SU-DHL-6 (cell line): ENCODE data around the gene OGFOD2.

Experiments
- H2AFZ ChIP-seq: fragments of 200-600 bp; sonication (generic); 2 replicates; pipeline ENCODE4 v1.6.1; 2014; ENCODE audit warnings: low read depth, mild to moderate bottlenecking, moderate library complexity, mixed read lengths, antibody characterized with exemption, low read length; ENCODE audit not compliant: severe bottlenecking
- H3F3A ChIP-seq: fragments of 200-600 bp; shearing (Covaris generic); 2 replicates; pipeline ENCODE4 v1.6.0; 2016; ENCODE audit warnings: antibody characterized with exemption, mild to moderate bottlenecking; ENCODE audit not compliant: insufficient read depth
- H3K27ac ChIP-seq: fragments of 200-600 bp; sonication (generic); 2 replicates; pipeline ENCODE4 v1.5.1; 2016; ENCODE audit warnings: low read depth, mild to moderate bottlenecking, low read length, moderate library complexity, mixed read lengths
- H3K27me3 ChIP-seq: fragments of 200-600 bp; sonication (generic), shearing (Covaris generic); 2 replicates; pipeline ENCODE4 v1.6.0; 2014; ENCODE audit warnings: mild to moderate bottlenecking, low read length
- H3K36me3 ChIP-seq: fragments of 200-600 bp; sonication (generic); 2 replicates; pipeline ENCODE4 v1.6.1; 2014; ENCODE audit warnings: mild to moderate bottlenecking, low read length, mixed read lengths
- H3K4me2 ChIP-seq: fragments of 300-600, 200-600 bp; shearing (Covaris generic), sonication (generic); 2 replicates; pipeline ENCODE4 v1.6.0; 2014; ENCODE audit warnings: low read length, low read depth, mild to moderate bottlenecking; ENCODE audit not compliant: poor library complexity, severe bottlenecking
- H3K4me3 ChIP-seq: fragments of 200-600 bp; sonication (generic); 2 replicates; pipeline ENCODE4 v1.5.1; 2014; ENCODE audit warnings: antibody characterized with exemption, low read length, mild to moderate bottlenecking, mixed read lengths; ENCODE audit not compliant: insufficient read depth, poor library complexity, severe bottlenecking
- H3K79me2 ChIP-seq: fragments of 200-600 bp; sonication (generic); 2 replicates; pipeline ENCODE4 v1.6.1; 2014; ENCODE audit warnings: mild to moderate bottlenecking, low read length, moderate library complexity; ENCODE audit not compliant: insufficient read depth
- H3K9ac ChIP-seq: fragments of 200-600 bp; sonication (generic); 2 replicates; pipeline ENCODE4 v1.7.0; 2014; ENCODE audit warnings: mild to moderate bottlenecking, low read length
- H3K9me2 ChIP-seq: fragments of 200-600 bp; sonication (generic); replicated peaks from 2 replicates; pipeline ENCODE4 v1.6.1; 2014; ENCODE audit warnings: low read length; ENCODE audit not compliant: insufficient read depth
- H3K9me3 ChIP-seq: fragments of 200-600 bp; sonication (generic); 2 replicates; pipeline ENCODE4 v1.6.1; 2014; ENCODE audit warnings: low read length, mixed read lengths; ENCODE audit not compliant: insufficient read depth
- H4K20me1 ChIP-seq: fragments of 200-600 bp; sonication (generic); 2 replicates; pipeline ENCODE4 v1.6.1; 2014; ENCODE audit warnings: low read depth, mild to moderate bottlenecking, antibody characterized with exemption, low read length, moderate library complexity, mixed read lengths
- CTCF ChIP-seq: fragments of 200-600 bp; sonication (generic); IDR thresholded peaks from one replicate; pipeline ENCODE4 v1.5.1; 2017; ENCODE audit warnings: antibody characterized with exemption, mild to moderate bottlenecking, low read length, moderate library complexity; ENCODE audit not compliant: insufficient read depth, poor library complexity, severe bottlenecking
- EZH2phosphoT487 ChIP-seq: fragments of 200-600 bp; sonication (generic), shearing (Covaris generic); conservative IDR thresholded peaks from 2 replicates; pipeline ENCODE4 v1.6.1; 2018; ENCODE audit warnings: mild to moderate bottlenecking, antibody characterized with exemption, low read length, moderate library complexity, mixed read lengths

The OGFOD2 gene

GRCh38 chr12:122981587-122982476, 6.8 kb downstream of the OGFOD2 start:
- no peaks in the 10 kb centered on the region for H3K27me3 ChIP-seq
- H2AFZ ChIP-seq = no peak overlapping the region
- H4K20me1 ChIP-seq = no peaks in the 10 kb centered on the region
- peak overlapping the region; percentile 96 for H3K9ac ChIP-seq
- peak overlapping the region; percentile 94 for H3K4me3 ChIP-seq
- H3K4me2 ChIP-seq = peak overlapping the region; percentile 75
- no peaks in the 10 kb centered on the region for H3K9me3 ChIP-seq
- H3K9me2 ChIP-seq = no peaks in the 10 kb centered on the region
- H3K79me2 ChIP-seq = peaks cover 8% of the 10 kb centered on the region; the same call in 1 of the 2 replicates
- H3K27ac ChIP-seq = peak overlapping the region; percentile 58
- TF ChIP-seq CTCF (no peak), EZH2phosphoT487 (no peak)
- peaks cover 10% of the 10 kb centered on the region; the same call in 1 of the 2 replicates for H3F3A ChIP-seq
- no peaks in the 10 kb centered on the region for H3K36me3 ChIP-seq

- no peak overlapping the region for H2AFZ ChIP-seq
- peaks cover 8% of the 10 kb centered on the region; the same call in 1 of the 2 replicates for H3K79me2 ChIP-seq
- no peaks in the 10 kb centered on the region for H3K36me3 ChIP-seq
- H3K9me2 ChIP-seq = no peaks in the 10 kb centered on the region
- H3F3A ChIP-seq = peaks cover 10% of the 10 kb centered on the region; the same call in 1 of the 2 replicates
- peak overlapping the region; percentile 75 for H3K4me2 ChIP-seq
- no peaks in the 10 kb centered on the region for H3K27me3 ChIP-seq
- TF ChIP-seq EZH2phosphoT487 (no peak), CTCF (no peak)
- no peak overlapping the region for H3K4me3 ChIP-seq
- H3K9ac ChIP-seq = peak overlapping the region; percentile 96; the same call in 1 of the 2 replicates
- H3K9me3 ChIP-seq = no peaks in the 10 kb centered on the region
- no peak overlapping the region for H3K27ac ChIP-seq
- no peaks in the 10 kb centered on the region for H4K20me1 ChIP-seq
These were observed 7.4 kb downstream of the OGFOD2 start for GRCh38 chr12:122982477-122982815.

GRCh38 chr12:122982963-122983788, 8.1 kb downstream of the OGFOD2 start:
- H3K27ac ChIP-seq = no peak overlapping the region
- peaks cover 10% of the 10 kb centered on the region; the same call in 1 of the 2 replicates for H3F3A ChIP-seq
- H3K4me3 ChIP-seq = no peak overlapping the region
- TF ChIP-seq CTCF = no peak
- TF ChIP-seq EZH2phosphoT487 = no peak
- no peaks in the 10 kb centered on the region for H3K36me3 ChIP-seq
- H3K4me2 ChIP-seq = no peak overlapping the region
- H3K27me3 ChIP-seq = no peaks in the 10 kb centered on the region
- no peaks in the 10 kb centered on the region for H3K9me3 ChIP-seq
- H3K79me2 ChIP-seq = peaks cover 8% of the 10 kb centered on the region; the same call in 1 of the 2 replicates
- H2AFZ ChIP-seq = no peak overlapping the region
- H3K9ac ChIP-seq = no peak overlapping the region
- no peaks in the 10 kb centered on the region for H4K20me1 ChIP-seq
- H3K9me2 ChIP-seq = no peaks in the 10 kb centered on the region
